Neural progenitor cell (in vitro differentiated cells): ENCODE data around the gene ARL9.

ENCODE experiments used
- EZH2phosphoT487 ChIP-seq: fragments of 200-600 bp; sonication (generic); IDR thresholded peaks from 2 replicates; pipeline ENCODE4 v1.6.1; 2017; ENCODE audit warnings: antibody characterized with exemption
- TF ChIP-seq, protein P1 (sequence below): fragments of 200-600 bp; sonication (generic); IDR thresholded peaks from 2 replicates; pipeline ENCODE4 v1.5.1; 2017; ENCODE audit warnings: antibody characterized with exemption, mild to moderate bottlenecking

DNA sequence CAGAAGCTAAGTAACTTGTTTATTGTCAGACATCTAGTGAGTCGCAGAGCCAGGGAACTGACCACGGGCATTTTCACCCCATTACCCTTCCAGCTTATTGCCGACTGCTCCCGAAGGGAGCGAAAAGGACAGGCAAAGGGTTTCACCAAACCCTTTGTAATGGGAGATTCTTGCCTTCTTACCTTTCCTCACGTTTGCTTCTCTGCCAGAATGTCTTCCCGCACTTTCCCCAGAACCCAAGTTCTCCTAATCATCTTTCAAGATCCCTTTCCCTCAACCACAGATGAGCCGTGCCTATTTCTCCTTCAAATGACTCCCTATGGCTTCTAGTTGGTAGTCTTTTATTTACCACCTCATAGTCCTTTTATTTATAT is 38.7 kb upstream of the ARL9 start:
- TF ChIP-seq, protein P1, sequence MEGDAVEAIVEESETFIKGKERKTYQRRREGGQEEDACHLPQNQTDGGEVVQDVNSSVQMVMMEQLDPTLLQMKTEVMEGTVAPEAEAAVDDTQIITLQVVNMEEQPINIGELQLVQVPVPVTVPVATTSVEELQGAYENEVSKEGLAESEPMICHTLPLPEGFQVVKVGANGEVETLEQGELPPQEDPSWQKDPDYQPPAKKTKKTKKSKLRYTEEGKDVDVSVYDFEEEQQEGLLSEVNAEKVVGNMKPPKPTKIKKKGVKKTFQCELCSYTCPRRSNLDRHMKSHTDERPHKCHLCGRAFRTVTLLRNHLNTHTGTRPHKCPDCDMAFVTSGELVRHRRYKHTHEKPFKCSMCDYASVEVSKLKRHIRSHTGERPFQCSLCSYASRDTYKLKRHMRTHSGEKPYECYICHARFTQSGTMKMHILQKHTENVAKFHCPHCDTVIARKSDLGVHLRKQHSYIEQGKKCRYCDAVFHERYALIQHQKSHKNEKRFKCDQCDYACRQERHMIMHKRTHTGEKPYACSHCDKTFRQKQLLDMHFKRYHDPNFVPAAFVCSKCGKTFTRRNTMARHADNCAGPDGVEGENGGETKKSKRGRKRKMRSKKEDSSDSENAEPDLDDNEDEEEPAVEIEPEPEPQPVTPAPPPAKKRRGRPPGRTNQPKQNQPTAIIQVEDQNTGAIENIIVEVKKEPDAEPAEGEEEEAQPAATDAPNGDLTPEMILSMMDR = no peak
- no peak for TF ChIP-seq EZH2phosphoT487
